ENCODE results near the gene IFNLR1. TPM values are rescaled to one million over a fixed set of nuclear protein-coding genes. Genes with fewer than 3 reads are reported as not detected.

Gene IFNLR1
- total RNA-seq, 1 experiment from 2014 or later: 9.6 TPM

DNA sequence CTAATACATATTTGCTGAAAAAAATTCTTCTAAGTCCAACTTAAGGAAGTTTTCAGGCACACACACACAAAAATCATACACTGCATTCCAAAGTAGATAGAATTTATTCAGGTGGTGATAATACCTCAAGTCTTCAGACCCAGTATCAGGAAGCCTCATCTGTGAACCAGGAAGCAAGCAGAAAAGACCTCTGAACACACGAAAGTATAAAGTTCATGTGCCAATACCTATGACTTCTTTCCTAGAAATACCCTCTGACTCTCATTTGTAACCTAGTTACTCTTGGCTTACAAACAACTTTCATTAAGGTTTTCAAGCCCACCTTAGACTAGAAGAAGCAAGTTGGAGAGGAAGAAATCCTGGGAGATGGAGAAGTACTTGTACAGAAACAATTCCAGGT is 35.7 kb upstream of the IFNLR1 start:
- Mint-ChIP-seq H3K27me3 (ENCODE audit: low read depth) (peaks cover 1% of the 10 kb centered on the region; the same call in 1 of the 2 replicates), H3K9me3 (no peaks in the 10 kb centered on the region), H3K4me3 (no peak overlapping the region), H3K36me3 (ENCODE audit: insufficient read depth in 1 of 3, low read depth in 3 of 3) (no peaks in the 10 kb centered on the region), H3K27ac (no peak overlapping the region), H3K4me1 (0 out of 4 replicates have a peak, but pooled peaks cover 0 to 5% of the 10 kb centered on the region in 2 experiments)
- no peaks in the 10 kb centered on the region for H3K23me2 ChIP-seq (ENCODE audit: insufficient read length, low read depth, low read length, poor library complexity, severe bottlenecking)
- H2AFZ ChIP-seq (ENCODE audit: low read length): no peak overlapping the region
- no peak overlapping the region for H4K8ac ChIP-seq (replicated peaks; ENCODE audit: insufficient read length, low read depth, low read length)
- no peak overlapping the region for H2BK12ac ChIP-seq (ENCODE audit: insufficient read length, low read depth, low read length)
- no peak overlapping the region for H2AK5ac ChIP-seq (ENCODE audit: insufficient read length, low read length)
- no peak overlapping the region for H2BK5ac ChIP-seq (ENCODE audit: insufficient read length, low read length)
- H3K9me3 ChIP-seq (ENCODE audit: control insufficient read depth, low read depth, low read length): no peaks in the 10 kb centered on the region
- H3K14ac ChIP-seq (ENCODE audit: insufficient read depth, low read length): no peak overlapping the region
- H4K20me1 ChIP-seq (ENCODE audit: control insufficient read depth, insufficient read depth, insufficient read length): no peaks in the 10 kb centered on the region
- no peak overlapping the region for H3K56ac ChIP-seq (ENCODE audit: insufficient read length, low read depth, low read length)
- no peaks in the 10 kb centered on the region for H3K4me1 ChIP-seq (ENCODE audit: insufficient read depth, low read length)
- H3T11ph ChIP-seq (ENCODE audit: low read length): no peak overlapping the region
- H2BK15ac ChIP-seq (ENCODE audit: low read depth, low read length): no peak overlapping the region
- no peak overlapping the region for H3K18ac ChIP-seq (ENCODE audit: insufficient read length, low read depth, low read length)
- no peaks in the 10 kb centered on the region for H3K27me3 ChIP-seq (ENCODE audit: insufficient read depth, low read length)
- no peak overlapping the region for H3K23ac ChIP-seq (ENCODE audit: insufficient read length, low read depth, low read length)
- no peaks in the 10 kb centered on the region for H3K79me1 ChIP-seq (ENCODE audit: insufficient read depth, low read depth, low read length, poor library complexity, severe bottlenecking)
- WGBS (ENCODE audit: extremely low coverage, insufficient read length, low lambda C conversion rate): no CpG with 5 or more reads among the region's 1 CpG
- H2BK120ac ChIP-seq (ENCODE audit: low read depth, low read length, poor library complexity, severe bottlenecking): no peak overlapping the region
- no peak overlapping the region for H3K9ac ChIP-seq (ENCODE audit: extremely low read depth, insufficient read length, low read length)
- TF ChIP-seq, protein P1, sequence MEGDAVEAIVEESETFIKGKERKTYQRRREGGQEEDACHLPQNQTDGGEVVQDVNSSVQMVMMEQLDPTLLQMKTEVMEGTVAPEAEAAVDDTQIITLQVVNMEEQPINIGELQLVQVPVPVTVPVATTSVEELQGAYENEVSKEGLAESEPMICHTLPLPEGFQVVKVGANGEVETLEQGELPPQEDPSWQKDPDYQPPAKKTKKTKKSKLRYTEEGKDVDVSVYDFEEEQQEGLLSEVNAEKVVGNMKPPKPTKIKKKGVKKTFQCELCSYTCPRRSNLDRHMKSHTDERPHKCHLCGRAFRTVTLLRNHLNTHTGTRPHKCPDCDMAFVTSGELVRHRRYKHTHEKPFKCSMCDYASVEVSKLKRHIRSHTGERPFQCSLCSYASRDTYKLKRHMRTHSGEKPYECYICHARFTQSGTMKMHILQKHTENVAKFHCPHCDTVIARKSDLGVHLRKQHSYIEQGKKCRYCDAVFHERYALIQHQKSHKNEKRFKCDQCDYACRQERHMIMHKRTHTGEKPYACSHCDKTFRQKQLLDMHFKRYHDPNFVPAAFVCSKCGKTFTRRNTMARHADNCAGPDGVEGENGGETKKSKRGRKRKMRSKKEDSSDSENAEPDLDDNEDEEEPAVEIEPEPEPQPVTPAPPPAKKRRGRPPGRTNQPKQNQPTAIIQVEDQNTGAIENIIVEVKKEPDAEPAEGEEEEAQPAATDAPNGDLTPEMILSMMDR (conservative IDR thresholded peaks at IDR 0.05): no peak
- no peak for DNase-seq
- H3K79me2 ChIP-seq (ENCODE audit: insufficient read depth, low read length): no peaks in the 10 kb centered on the region; the same call in 1 of the 2 replicates
- H4K5ac ChIP-seq (ENCODE audit: insufficient read length, low read depth, low read length): no peak overlapping the region
- H3K4ac ChIP-seq (ENCODE audit: low read depth, low read length): no peak overlapping the region
- no peak overlapping the region for H2BK20ac ChIP-seq (ENCODE audit: low read depth, low read length, poor library complexity, severe bottlenecking)
- no peak overlapping the region for H3K27ac ChIP-seq (ENCODE audit: insufficient read length, low read depth, low read length)
- no peak overlapping the region for H4K91ac ChIP-seq (ENCODE audit: insufficient read length, low read depth, low read length)
- H3K4me2 ChIP-seq (ENCODE audit: insufficient read depth, insufficient read length, low read length): no peak overlapping the region

Measured in H9 (cell line).